NCI-H2107 (cell line): ENCODE measurements around the gene HOXD3.
A peak's percentile ranks its signal among the peaks of the same experiment; 100 is the strongest.

Source experiments
- DNase-seq: peaks from one replicate; lab custom pipeline; 2025; lab: John Stamatoyannopoulos, UW

The HOXD3 gene

GRCh38 chr2:176177580-176178037, 20.5 kb downstream of the HOXD3 start:
- DNase-seq, result no peak

- DNase-seq, result peak; percentile 20
These were observed 21.1 kb downstream of the HOXD3 start for GRCh38 chr2:176178038-176178756.

DNA sequence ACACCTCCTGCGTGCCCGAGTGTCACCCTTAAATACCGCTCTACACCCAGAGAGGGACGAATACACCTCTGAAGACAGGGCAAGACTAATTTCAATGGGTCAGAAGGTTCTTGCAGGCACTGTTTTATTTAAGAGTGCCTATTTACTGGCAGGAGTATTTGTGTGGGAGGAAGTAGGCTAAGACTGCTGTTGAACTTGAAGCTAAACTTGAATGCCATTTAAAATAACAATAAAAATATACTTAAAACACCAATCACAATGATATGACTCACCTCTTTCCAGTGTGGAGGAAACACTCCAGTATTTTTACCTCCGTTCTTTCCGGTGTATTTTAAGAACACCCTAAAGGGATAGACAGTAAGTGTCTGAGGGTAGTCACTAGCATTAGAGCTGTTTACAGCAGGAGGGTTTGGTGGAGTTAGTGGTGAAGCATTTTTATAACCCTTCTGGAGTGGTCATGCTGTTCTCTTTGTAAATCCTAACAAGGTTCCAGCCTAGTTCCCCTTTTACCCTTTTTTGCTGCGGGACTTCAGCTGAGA, 21.7 kb downstream of the HOXD3 start:
- DNase-seq, result no peak

DNA sequence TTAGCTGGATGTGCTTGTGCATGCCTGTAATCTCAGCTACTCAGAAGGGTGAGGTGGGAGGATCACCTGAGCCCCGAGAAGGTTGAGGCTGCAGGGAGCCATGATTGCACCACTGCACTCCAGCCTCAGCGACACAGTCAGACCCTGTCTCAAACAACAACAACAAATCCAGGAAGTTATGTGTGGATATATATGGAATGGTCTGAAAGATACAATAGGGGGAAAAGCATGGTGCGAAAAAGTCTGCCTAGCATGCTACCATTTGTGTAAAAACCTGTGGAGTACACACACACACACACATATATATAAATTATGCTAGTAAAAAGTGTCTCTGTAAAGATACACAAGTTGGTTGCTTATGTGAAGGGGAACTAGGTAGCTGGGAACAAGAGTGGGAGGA, 24.4 kb downstream of the HOXD3 start:
- no peak for DNase-seq

GRCh38 chr2:176182671-176183070, 25.6 kb downstream of the HOXD3 start:
- DNase-seq, result no peak

GRCh38 chr2:176184749-176185148, 27.6 kb downstream of the HOXD3 start:
- DNase-seq, result no peak

- no peak for DNase-seq
These were observed 28.9 kb downstream of the HOXD3 start for GRCh38 chr2:176186024-176186423.

- no peak for DNase-seq
These were observed 30.2 kb downstream of the HOXD3 start for GRCh38 chr2:176187200-176187898.

DNA sequence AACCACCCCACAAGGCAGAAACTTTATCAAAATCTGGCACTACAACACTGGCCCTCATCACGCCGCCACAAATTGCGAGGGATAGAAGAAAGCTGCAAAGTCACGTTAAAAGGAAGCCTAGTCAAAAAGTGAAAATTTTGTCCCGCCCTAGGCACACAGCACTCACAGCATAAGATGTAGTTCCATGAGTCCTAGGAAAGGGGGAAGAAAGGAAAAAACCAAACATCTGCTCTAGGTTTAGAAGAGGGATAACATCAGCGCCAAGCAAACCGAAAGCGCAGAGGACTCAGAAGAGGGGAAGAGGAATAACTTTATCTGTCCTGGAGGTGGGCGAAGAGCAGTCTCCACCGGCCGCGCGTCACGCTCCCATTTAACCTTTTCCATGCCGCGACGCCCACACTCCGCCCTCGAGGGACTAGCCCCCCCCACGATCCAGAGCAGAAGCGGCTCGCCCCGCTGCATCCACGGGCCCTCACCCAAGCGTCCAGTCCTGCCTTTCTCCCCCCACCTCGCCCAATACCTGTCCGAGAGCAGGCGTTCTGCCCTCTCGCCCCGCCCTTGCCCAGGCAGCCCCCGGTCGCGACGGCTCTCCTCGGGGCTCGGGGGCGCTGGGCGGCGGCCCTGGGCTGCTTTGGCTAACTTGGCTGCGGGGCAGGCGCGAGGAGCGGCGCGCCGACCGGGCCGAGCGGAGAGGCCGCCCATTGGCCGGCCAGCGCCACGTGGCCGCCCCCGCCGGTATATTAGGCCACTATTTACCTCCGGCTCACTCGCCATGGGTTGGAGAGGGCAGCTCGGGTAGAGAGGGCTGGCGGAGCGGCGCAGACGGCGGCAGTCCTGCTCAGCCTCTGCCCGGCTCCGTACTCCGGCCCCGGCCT, 31.0 kb downstream of the HOXD3 start, which contains the start of gene HOXD1:
TSS of gene HOXD1 (plus strand) at position 770 of the 875 bp plus-strand sequence. CDS start 134 bp downstream, outside the sequence.
- DNase-seq, result no peak

- no peak for DNase-seq
These were observed 31.9 kb downstream of the HOXD3 start for GRCh38 chr2:176188774-176189680.

DNA sequence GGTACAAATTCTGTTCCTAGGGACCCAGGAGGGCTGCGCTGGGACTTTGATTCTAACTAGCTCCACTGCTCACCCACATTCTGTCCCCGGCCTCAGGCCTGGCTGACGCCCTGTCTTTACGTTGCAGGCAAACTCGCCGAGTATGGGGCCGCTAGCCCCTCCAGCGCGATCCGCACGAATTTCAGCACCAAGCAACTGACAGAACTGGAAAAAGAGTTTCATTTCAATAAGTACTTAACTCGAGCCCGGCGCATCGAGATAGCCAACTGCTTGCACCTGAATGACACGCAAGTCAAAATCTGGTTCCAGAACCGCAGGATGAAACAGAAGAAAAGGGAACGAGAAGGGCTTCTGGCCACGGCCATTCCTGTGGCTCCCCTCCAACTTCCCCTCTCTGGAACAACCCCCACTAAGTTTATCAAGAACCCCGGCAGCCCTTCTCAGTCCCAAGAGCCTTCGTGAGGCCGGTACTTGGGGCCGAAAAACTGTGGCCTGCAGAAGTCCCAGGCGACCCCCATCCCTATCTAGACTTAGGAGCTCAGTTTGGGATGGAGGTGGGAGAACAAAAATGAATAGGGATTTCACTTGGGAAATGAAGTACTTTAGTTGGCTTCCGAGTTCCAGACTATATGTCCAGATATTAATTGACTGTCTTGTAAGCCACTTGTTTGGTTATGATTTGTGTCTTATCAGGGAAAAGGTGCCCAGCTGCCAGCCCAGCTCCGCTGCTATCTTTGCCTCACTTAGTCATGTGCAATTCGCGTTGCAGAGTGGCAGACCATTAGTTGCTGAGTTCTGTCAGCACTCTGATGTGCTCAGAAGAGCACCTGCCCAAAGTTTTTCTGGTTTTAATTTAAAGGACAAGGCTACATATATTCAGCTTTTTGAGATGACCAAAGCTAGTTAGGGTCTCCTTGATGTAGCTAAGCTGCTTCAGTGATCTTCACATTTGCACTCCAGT, 32.9 kb downstream of the HOXD3 start:
- no peak for DNase-seq

GRCh38 chr2:176192351-176192750, 35.2 kb downstream of the HOXD3 start:
- no peak for DNase-seq

- DNase-seq, result no peak
These were observed 35.9 kb downstream of the HOXD3 start for GRCh38 chr2:176193048-176193447.

DNA sequence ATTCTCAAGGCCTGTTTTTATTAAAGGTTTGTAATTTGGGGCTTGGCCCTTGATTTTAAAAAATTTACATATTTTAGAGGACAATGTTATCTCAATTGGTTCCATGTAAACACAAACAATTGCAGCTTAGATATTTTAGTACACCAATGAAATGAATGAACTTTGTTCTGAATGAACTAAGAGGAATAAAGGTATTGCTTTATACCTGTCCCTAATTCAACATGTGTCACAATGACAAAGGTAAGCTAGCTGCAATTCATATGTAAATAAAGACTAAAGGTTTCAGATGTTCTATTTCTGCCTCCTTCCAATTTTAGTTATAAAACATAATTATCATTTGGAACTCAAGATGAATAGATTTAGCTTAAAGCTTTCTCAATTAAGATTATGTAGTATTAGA, 42.8 kb downstream of the HOXD3 start:
- DNase-seq, result no peak

DNA sequence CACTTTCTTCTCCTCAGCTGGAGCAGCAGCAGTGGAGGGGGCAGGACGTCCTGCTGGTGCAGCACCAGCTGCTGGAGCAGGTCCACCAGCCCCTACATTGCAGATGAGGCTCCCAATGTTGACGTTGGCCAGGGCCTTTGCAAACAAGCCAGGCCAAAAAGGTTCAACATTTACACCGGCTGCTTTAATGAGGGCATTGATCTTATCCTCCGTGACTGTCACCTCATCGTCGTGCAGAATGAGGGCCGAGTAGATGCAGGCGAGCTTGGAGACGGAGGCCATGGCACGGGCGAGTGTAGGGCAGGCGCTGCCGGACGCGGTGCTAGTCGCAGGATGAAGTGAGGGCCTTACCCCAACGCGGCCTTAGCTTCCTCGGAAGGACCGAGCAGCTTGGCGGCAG, 43.9 kb downstream of the HOXD3 start:
- DNase-seq, result no peak

GRCh38 chr2:176202491-176202890, 45.4 kb downstream of the HOXD3 start:
- DNase-seq, result no peak

DNA sequence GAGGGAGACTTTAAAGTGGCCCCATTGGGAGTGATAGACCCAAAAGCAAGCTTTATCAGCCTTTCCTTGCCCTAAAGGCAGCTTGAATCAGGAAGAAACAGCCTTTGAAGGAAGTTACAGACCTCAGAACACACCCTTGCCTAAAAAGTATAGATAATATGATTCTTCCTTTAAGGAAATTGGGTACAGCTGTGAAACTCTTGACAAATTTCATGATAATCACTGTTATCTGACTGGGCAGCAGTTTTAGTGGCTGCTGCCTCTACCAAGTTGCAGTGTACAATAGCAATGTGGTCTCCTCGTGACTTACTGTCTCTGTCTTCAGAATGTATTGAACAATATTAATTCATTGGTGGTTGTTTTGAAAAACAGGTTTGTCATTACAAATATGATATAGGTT, 48.0 kb downstream of the HOXD3 start:
- DNase-seq, result no peak

GRCh38 chr2:176206136-176206535, 49.0 kb downstream of the HOXD3 start:
- no peak for DNase-seq

DNA sequence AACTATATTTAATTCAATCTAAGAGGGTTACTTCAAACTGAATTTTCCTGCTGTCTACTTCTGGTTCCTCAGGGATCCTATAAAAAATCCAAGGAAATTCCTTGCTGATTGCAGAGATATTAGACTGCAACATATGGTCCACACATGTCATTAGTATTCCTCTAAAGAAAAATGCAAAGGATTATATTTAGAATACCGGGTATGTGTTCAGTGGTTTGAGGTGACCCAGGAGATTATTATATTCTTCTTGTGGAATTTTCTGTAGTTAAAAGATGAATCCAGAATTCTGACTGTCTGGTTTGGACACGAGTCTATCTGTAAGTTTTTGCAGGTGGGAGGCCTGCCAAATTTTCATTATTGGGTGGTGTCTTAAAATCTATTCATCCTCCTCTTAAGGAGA, 49.6 kb downstream of the HOXD3 start:
- no peak for DNase-seq

DNA sequence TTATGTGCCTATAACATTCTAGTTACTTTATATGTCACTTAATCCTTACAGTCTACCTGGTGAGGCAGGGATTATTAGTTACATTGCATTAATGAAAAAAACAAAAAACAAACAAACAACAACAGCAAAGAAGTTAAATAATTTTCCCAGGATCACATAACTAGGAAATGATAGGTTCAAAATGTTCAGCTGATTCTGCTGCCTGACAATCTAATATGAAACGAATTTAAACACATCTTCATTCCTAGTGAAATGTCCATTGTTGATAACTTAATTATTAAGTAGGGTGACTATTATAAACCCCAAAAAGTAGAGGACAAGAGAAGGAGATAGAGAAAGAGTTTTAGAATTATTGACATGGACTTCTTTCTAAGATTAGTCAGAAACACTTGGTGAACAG, 54.0 kb downstream of the HOXD3 start:
- DNase-seq, result no peak
